Activated T-helper 1 cell treated with Interleukin-2 at 50 U/mL for 16 hours (primary cell): ENCODE measurements around the gene WSCD2.

Source experiments
- DNase-seq: peaks from one replicate; pipeline ENCODE4 v3.0.0-alpha.2; 2020; ENCODE audit warnings: low read depth

The WSCD2 gene

DNA sequence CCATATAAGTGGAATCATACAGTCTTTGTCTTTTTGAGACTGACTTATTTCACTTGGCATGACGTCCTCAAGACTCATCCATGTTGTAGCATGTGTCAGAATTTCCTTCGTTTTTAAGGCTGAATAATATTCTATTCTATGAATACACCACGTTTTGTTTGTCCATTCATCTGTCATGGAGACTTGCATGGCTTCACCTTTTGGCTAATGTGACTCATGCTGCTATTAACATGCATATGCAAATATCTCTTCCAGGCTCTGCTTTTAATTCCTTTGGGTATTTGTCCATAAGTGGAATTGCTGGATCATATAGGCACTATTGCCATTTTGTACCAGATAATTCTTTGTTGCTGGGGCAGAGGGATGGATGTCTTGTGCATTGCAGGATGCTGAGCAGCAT, 19.6 kb upstream of the WSCD2 start:
- no peak for DNase-seq

DNA sequence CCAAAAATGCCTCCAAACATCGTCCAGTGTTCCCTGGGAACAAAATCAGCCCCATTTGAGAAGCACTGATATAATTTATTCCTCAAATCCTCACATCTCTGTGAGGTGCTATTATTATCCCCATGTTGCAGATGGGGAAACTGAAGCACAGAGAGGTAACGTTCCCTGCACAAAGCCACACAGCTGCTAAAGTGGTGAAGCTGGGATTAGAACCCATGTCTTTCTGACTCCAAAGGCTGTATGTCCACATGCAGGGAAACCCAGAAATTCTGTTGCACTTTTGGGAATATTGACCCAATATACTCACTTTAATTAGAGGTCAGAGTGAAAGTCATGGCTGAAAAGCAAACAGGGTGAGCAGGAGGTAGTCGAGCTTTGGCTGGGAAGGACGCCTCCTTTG, 19.1 kb upstream of the WSCD2 start:
- DNase-seq, result no peak

DNA sequence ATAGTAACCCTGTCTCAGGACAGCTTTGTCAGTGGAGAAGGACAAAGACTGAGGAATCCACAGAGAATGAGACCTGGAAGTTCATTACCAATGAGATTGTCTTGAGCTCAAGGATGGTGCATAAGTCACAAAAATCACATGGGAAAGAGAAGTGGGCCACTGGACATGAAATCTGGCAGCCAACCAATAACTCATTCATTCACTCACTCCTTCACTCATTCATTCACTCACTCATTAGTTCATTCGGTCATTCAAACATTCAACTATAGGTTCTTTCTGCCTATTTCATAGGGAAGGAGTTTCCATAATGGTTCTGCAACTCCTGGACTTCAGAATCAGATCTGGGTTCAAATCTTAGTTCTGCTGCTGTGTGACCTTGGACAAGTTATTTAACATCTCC, 18.2 kb upstream of the WSCD2 start:
- DNase-seq, result no peak

DNA sequence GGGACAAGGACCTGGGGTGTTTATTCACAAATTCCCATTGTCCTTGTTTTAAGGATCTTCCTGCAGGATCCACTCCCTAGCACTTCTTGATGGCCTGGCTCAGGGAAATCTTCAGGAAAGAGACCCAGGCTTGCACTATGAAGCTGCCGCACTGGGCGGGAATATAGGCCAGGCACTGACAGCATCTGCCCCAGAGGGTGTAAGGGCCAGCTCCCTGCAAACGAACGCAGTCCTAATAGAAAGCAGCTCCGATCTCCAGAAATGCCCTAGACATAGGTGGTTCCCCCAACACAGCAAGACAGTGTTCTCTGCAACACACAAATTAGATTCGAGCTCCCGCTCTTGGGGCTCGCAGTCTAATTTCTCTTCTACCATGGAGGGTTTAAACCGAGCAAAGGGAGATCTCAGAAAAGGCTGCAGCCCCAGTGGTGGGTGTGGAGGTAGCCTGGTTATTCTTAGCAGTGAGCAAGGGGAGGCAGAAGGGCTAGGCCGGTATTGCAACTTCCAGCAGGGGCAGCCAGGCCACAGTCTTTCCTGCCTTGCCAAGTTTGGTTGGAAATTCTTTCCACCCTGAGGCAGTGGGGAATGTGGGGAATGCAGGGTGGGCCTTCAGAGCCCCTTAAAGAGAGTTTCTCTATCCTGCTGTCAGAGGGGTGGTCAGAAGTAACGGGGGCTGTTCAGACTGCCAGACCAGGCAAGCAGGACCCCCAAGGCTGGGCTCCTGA, 16.1 kb upstream of the WSCD2 start:
- DNase-seq, result no peak

DNA sequence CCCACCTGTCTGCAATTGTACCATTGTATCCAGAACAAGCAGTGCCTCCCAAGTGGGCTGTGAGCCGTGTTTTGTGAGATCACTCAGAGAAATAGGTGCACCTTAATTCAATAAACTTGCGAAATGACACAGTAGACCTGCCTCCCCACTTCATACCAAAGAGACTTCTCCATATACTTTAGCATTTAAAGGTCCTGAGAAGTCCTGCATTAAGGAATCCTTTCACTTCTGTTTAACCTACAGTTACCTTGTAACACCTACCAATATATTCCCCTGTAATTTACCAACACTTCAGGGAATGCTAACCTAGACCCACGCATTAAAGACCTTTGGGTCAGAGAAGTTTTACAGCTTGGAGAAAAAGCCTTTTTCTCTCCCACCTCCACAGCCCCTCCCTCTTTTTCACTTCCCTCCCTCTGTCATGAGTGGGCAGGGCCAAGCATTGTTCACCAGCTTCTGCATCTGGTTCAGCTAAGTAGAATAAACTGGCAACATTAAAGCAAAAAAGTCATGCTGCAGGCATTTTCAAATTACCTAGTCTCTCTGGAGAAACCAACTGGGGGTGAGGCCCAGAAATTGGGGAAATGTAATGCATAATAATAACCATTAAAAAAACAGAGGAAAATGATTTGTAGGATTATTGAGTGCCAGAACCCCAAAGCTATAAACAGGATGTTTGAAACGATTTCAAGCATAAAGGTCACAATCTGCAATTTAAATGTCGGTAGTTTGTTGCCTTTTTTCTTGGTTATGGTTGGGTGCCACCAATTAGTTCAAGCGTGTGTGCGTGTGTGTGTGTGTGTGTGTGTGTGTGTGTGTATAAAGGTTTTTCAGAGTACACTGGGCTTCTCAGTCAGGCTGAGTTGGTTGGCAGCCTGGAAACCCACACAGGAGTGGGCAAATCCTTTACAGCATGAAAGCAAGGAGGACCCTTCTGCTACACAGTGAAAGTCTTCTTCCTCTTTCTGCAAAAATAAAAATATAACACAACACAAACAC, 13.7 kb upstream of the WSCD2 start:
- no peak for DNase-seq

DNA sequence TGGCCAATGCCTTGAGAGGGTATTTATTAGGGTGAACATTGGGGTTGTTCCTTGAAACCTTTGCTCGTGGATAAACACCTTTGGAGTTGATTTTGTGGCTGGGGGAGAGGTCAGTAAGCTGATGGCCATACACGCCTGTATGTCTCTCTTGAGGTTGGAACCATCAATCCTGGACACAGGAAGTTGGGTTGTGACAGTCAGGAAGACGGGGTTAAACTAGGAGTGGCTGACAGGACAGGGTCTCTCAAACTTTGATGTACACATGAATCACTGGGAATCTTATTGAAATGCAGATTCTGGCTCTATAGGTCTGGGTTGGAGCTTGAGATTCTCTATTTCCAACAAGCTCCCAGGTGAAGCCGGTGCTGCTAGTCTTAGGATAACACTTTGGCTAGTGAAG, 12.8 kb upstream of the WSCD2 start:
- no peak for DNase-seq

DNA sequence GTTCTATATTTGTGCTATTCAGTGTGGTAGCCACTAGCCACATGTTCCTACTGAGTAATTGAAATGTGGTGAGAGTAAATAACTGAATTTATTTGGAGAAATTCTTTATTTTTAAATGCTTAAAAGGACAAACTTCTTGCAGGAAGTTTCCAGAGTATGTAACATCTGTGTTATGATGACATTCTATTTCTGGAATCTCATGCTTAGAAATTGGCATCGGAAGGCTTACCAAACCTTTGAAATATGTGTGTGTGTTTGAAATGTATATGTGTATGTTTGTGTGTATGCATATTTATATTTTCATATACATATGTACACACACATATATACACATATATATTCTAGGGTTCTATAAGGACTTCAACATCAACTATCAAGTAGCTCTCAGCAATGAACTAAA, 12.4 kb upstream of the WSCD2 start:
- no peak for DNase-seq

DNA sequence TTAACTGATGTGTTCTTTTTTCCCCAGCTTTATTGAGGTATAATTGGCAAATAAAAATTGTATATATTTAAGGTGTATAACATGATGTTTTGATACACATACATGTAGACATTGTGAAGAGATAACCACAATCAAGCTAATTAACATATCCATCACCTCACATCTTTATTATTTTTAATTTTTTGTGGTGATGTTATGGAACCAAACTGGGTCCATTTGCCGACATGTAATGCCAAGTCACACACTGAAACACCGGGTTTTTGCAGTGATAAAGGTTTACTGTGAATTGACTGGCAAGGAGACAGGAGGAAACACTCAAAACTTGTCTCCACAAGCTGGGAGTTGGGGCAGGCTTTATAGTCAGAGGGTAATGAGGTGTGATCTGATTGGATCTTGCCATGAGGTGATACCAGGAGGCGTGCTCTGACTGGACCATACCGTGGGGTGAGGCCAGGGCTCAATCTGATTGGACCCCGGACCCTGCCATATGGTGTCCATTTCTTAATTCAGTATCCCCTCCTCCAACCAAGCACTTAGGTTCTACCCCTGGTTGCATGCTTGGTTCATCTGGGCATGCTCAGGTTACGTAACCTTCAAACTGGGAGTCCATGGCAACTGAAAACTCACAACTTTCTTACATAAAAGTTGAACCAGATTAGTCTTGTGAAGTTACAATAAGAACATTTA, 11.8 kb upstream of the WSCD2 start:
- no peak for DNase-seq

DNA sequence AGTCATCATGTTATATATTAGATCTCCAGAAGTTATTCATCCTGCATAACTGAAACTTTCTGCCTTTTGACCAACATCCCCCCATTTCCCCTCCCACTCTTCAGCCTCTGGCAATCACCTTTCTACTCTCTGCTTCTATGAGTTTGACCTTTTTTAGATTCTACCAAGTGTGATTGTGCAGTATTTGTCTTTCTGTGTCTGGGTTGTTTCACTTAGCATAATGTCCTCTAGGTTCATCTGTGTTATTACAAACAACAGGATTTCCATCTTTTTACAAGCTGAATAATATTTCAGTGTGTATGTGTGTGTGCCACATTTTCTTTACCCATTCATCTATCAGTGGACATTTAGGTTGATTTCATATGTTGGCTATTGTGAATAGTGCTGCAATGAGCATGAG, 11.2 kb upstream of the WSCD2 start:
- DNase-seq, result no peak

DNA sequence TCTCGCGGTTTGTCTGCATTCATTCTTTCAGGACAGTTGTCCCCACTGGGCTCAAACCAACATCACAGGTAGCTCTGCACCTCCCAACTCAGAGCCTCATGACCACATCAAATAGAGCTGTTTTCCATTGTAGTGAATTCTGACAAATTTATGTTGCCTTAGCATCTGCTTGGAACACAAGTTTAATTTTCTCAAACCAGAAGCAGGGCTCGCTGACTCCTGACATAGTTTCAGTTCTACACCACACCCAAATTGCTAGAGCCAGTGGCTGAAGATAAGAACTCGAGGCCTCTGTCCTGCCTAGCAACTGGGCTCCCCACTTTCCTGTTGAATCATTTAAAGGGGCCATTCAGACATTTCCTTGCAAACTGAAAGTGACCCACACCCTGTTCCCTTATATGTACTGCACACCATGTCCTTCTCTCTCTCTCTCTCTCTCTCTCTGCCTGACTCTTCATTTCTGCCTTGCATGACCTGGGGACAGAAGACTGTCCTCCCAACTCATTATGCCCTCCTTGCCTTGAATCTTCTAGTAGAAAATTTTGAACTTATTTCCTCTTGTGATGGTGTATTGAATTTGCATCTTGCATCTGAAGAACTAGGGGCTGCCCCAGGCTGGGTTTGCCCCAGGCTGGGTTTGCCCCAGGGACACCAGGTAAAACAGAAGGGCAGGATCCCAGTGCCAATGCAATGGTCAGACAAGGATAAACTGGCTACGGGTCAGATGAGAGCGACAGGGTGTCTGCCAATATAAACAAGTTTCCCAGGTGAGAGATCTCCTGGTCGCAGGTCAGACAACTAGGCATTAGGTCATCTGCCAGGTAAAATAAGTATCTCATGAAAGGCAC, 9.7 kb upstream of the WSCD2 start:
- DNase-seq, result no peak

DNA sequence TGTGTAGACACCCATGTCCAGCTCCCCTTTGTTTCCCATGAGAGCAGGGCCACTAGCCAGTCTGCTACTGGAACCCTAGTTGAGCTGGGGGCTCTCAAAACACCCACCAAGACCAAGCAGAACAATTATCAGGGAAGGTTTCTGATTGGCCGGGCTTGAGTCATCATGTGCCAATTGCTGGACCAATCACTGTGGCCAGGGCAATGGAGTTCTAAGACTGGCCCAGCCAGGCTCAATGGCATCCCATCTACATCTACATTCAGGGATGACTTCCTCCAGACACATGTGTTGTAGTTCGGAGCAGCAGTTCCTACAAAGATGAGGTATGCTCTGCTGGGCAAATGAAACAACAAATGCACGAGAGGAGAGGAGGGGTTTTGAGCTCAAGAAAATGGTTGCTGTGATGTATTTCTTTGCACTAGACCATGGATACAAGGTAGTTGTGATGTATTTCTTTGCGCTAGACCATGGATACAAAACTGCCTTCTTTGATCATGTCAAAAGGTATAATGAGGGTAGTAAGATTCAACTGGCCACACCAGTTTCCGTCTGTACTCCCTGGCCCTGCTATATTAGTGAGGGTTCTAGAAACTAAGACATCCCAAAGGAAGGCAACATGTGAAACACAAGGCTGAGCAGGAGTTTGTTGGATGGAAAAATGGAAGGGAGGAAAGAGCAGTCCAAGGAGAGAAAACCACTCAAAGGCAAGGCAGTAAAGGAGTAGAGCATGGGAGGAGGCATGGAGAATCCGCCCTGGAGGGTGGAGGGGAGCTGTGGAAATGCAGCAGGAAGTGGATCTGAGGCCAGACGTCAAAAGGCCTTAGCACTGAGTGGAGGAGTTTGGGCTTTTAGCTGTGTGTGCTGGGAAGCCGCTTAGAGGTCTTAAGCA, 8.9 kb upstream of the WSCD2 start:
- DNase-seq, result no peak

DNA sequence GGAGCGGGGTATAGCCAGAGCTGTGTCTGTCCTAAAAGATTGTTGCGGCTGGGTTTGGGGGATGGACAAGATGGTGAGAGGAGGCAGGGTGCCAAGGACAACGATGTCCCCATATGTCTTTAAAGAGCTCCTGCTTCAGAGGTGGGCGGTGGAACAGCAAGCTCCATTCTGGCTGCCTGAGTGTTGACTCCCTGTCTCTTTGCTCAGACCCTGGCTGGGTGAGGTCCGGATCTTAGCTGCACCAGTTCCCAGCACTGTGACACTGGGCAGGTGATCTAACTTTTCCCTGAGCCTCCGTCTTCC, 8.3 kb upstream of the WSCD2 start:
- no peak for DNase-seq

DNA sequence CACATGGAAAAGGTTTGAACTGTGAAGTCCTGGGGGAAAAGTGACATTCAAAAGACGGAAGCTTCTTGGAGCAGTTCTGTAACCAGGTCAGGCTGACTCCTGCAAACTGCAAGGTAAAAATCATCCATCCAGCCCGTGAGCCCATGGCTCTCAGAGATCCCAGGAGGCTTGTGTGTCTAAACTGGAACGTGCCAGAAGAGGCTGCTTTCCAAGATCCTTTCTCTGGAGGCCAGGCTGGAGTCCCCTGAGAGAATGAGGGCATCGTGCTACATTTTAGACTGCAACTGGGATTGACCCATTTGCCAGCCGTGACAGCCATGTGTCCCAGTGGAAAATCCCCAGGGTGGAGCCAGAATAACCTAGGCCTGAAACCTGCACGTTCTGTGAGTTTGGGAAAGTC, 7.8 kb upstream of the WSCD2 start:
- DNase-seq, result no peak

DNA sequence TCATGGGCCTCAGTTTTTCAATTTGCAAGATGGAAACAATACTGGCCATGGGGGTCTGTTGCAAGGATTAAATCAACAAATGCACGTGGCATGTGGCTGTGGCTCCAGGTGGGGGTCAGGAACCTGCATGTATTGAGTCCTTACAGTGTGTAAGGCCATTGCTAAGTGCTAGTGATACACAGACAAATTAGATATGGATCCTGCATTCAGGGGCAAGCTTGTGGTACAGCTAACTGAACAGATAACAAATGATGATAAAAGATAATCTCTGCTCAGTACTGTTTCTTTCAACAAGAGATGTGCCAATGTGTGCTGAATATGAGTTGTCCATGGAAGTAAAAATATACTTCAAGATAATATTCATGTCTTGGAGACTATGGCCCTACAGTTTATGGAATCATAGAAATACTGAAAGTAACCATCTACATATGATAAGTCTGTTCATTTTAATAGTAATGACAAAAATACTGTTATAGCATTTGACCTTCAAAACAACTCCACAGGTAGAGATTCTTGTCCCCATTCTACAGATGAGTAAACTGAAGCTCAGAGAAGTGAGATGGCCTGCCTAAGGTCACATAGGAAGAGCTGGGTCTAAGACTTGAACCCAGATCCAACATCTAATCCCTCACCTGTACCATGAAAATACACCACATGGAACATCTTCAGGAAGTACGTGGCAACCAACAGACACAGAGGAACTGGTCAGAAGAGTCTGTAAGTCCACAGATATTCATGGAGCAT, 7.2 kb upstream of the WSCD2 start:
- DNase-seq, result no peak

DNA sequence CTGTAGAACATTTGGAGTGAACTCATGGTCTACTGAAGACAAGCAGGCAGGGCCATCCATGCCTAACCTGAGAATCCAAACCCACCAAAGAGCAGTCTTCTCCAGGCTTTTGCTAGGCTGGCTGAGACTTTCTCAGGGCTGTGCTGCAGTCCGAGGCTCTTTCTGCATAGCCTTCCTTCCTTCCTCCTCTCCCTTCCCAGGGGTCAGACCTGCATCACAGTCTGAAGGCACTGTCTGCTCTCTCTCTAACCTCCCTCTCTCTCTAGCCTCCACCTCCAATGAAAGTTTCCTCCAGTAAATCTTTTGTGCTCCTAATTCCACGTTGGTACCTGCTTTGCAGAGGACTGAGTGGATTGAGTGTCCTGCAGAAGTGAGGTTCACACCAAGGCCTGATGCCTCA, 6.4 kb upstream of the WSCD2 start:
- no peak for DNase-seq

DNA sequence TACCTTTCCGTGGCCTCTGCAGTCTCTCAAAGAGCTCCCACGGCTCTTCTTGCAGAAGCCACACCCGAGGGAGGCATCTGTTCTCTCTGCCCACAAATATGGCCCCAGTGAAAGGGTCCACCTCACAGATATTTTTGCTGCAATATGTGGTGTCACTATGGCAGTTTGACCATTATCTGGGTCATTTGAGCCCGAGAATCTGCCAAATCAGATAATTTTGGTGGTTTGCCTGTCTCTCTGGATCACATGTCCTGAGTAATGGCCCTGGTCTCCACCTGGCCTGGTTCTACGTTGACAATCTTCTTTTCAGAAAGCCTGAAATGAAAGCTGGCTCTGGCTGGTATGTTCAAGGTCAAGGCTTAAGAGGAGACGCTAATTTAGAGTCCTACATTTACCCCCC, 5.7 kb upstream of the WSCD2 start:
- no peak for DNase-seq

DNA sequence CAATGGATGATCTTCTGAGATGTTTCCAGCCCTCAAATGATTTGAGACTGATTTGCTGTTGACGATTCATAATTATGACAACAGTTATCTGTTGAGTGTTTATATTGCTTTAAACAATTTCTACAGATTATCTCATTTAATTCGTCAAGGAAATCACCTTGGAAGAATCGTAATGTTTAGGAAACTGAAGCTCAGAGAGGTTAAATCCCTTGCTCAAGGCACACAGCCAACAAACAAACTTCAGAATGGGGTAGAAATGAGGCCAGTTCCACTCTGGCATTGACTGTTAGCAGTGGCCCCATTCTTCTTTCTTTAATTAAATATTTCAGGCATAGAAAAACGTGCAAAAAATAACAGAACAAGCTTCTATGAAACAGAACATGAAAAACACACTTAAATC, 4.0 kb upstream of the WSCD2 start:
- no peak for DNase-seq

DNA sequence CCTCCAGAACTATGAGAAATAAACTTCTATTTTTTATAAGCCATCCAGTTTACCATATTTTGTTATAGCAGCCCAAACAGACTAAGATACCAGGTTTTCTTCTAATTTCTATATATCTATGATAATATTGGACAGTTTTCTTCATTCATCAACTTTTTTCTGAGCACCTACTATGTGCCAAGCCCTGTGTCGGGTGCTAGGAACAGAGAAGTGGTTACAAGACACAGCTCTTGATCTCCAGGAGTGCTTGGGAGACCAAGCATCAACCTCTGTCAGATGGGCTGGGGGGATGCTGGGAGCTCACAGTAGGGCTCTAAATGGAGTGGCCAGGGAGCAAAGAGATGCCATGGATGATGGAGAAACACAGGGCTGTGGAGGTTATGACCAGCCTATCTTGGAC, 2.9 kb upstream of the WSCD2 start:
- DNase-seq, result no peak

DNA sequence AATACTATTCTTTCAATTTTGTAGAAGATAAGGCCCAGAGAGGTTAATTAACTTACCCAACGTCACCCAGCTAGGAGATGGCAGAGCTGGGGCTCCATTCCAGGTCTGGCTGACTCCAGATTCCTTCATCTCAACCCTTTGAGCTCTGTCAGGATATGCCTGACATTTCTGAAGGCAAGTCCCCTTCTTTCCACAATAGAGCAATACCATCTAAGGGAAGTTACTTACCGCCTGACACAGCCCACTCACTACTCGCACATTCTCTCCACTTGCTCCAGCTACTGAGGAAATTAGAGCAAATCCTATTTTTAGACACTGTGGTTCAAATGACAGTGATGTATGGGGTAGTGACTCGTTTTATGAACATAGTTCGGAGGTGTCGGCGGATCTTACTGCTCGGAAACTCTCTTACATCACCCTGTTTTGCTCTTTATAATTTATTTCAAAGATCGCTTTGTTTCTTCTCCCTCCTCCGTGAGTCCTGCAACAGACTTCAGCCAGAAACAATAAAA, 2.0 kb upstream of the WSCD2 start:
- no peak for DNase-seq

DNA sequence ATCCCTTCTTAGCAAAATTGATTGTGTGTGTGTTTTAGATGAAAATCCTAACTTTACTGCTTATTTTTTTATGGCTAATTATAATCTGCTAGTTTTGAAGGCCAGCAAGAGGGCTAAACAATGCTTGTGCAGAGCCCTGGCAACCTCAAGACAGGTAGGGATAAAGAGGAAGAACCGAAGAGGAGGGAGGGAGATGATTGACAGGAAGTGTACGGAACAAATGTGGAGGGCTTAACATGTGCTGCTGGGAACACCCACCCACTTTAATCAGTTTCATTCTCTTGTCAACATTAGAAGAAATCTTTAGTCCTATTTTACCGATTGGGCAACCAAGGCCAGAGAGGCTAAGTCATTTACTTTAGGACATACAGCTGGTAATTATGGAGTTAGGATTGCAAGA, 1.4 kb upstream of the WSCD2 start:
- DNase-seq, result no peak
